GM21619 (cell line): ENCODE data around the gene ROR2.
"Not testable (repeated sequence)": the region's sequence is repeated elsewhere in the genome, so short reads cannot be mapped to it uniquely, and the experiment has no call there.

Source experiments
- ATAC-seq: cut with Tn5 transposase; IDR thresholded peaks from one replicate; pipeline ENCODE4 v1.9.1; 2021; ENCODE audit not compliant: unreplicated experiment

The ROR2 gene

DNA sequence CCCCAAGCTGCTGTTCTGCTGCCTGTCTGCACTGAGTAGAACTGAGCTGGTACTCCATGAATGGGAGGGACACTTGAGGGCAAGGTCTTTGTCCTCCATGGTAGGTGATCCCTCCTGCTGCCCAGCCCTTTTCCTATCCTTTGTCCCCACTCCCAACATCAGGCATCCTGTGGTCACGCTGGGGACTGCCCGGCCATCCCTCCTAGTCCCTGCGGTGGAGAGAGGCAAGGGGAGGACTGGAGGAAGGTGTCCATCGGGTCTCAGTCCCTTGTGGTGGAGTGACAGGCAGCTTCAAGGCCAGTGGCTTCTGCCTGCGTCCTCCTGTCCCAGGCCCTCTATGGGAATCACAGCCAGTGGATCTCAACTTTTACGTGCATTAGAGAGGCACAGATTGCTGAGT, 25.9 kb downstream of the ROR2 start:
- ATAC-seq: no peak

GRCh38 chr9:91923145-91923544, 26.9 kb downstream of the ROR2 start:
- ATAC-seq: no peak

DNA sequence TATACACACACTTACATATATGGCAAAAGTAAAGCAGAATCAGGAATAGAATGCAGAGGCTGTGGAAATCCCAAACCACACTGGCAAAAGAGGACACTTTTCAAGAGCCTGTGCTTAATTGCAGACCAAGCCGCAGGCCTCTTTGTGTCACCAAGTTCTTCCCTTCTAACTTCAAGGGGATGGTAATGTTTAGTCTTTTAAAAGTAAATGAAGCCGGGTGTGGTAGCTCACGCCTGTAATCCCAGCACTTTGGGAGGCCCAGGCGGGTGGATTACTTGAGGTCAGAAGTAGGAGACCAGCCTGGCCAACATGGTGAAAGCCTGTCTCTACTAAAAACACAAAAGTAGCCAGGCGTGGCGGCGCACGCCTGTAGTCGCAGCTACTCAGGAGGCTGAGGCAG, 28.7 kb downstream of the ROR2 start:
- ATAC-seq: no peak

DNA sequence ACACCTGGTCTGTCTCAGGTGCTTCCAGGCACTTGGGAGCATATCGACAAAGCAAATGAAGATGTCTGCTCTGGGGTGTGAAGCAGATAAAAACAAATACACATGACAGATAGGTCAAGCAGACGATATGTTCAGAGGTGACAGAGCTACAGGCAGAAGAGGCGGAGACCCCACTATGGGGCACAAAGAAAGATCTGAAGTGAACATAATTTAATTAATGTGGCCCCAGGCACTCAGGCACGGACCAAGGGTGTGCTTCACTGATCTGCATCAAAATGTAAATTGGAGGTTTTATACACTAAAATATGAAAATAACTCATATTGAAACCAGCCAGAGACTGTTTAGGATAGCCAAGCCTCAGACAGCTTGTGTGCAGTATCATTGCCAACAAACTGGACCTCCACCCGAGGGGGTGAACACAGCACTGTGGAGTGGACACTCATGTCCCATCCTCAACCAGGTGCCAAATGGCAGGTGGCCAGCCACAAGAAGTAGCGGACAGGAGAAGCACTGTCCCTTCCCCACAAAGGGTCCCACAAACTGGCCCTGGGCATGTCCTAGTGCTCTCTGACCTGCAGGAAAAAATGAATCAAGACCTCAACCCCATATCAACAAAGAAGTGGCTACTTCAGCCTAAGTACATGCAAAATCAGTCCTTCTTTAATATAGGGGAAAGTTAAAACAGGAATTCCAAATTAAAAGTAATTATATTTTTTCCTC, 29.2 kb downstream of the ROR2 start:
- ATAC-seq: no peak

- ATAC-seq: no peak
Measured at GRCh38 chr9:91919621-91920020, 30.4 kb downstream of the ROR2 start.

DNA sequence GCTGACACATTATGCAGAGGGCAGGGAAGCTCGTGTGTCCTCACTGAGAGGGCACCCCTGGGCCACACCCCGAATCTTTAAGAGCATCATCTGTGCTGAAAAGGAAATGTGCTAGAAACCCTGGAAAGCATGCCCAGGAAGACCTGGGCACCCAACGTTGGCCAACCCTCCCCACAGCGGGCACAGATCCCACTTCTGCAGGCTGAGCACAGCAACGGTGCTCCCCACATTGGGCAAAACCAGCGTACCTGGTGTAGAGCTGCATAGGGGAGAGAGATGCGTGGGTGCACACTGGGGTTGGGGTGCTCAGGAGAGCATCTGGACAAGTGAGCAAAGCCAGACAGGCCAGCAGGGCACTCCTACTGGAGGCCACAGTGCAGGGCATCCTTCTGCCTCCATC, 32.6 kb downstream of the ROR2 start:
- ATAC-seq: no peak

DNA sequence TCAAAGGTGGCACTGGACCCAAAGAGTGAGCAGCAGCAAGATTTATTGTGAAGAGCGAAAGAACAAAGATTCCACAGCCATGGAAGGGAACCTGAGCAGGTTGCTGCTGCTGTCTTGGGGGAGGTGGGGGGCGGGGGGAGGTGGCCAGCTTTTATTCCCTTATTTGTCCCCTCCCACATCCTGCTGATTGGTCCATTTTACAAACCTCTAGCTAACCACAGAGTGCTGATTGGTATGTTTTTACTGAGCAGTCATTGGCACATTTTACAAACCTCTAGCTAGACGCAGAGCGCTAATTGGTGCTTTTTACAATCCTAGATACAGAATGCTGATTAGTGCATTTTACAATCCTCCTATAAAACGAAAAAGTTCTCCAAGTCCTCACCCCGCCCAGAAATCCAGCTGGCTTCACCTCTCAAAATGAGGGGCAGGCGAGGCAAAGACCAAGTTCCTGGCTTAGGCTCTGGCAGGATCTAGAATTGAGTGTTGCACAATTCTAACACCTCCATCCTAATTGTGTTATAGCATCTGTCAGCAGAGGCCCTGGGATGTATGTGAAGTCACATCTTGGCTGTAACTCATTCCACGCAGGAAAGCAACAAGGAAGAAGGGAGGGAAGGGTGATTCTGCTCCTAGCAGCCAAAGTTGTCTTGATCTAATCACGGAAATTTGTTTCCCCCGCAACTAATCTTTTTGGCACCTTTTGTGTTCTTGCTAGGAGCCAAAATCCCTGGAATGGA, 34.3 kb downstream of the ROR2 start:
- ATAC-seq: no peak

GRCh38 chr9:91914937-91915336, 35.1 kb downstream of the ROR2 start:
- ATAC-seq: no peak

GRCh38 chr9:91914404-91914803, 35.6 kb downstream of the ROR2 start:
- no peak for ATAC-seq

DNA sequence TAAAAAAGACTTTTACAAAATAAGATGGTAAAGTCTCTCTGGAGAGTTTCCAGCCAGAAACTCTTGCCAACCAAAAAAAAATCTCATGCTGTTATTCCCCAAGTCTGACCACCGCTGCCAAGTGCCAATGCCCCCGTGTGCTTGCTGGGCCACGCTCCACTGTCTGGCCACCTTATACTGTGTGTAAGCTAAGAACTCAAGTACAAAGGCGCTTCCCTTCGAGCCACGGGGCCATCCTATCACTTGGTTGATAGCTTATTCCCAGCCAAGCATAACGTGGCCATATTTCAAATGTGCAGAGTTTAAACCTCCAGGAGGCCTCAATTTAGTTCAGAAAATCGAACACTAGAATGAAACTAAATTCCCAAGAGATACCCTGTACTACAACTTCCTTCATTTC, 36.0 kb downstream of the ROR2 start:
- no peak for ATAC-seq

DNA sequence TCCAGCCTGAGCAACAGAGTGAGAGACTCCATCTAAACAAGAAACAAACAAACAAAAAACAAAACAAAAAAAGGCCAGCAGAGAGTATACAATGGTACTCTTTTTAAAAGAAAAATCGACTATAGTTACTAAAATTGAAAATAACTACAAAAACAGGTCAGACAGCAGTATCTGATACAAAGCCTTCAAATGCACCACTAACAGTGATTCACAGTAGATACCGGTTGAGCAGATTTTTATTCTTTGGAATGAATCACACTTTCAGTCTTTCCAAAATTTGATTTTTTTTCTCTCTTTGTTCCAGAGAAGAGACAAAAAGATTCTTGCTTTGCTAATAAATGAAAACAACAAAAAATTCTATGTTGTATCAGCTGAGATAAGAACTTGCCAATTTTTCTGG, 36.9 kb downstream of the ROR2 start:
- ATAC-seq: no peak

GRCh38 chr9:91911657-91912056, 38.4 kb downstream of the ROR2 start:
- ATAC-seq: no peak

GRCh38 chr9:91909256-91909655, 40.8 kb downstream of the ROR2 start:
- not testable (repeated sequence) for ATAC-seq

GRCh38 chr9:91908746-91909145, 41.3 kb downstream of the ROR2 start:
- no peak for ATAC-seq

- ATAC-seq: no peak
Measured at GRCh38 chr9:91908293-91908623, 41.8 kb downstream of the ROR2 start.

- no peak for ATAC-seq
Measured at GRCh38 chr9:91907484-91908292, 42.3 kb downstream of the ROR2 start.

DNA sequence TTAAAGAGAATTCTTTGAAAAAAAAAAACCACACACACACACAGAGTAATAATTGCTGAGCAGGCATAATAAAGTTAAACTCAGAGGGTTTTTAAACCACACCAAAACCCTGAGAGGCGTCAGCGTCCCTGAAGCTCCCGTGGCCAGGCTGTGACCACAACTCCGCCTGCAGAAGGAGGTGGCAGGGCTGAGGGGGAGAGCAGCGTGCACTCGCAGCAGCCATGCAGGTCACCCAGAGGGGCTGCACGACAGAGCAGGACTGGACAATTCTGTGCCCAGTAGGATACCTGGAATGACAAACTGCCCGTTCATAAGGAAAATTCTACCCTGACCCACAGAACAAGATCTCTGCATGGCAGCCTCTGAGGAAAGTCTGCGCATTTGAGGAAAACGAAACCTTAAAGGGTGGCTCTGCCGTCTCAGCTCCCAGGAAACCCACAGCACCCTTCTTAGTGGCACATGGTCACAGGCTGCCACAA, 44.0 kb downstream of the ROR2 start:
- ATAC-seq: no peak

DNA sequence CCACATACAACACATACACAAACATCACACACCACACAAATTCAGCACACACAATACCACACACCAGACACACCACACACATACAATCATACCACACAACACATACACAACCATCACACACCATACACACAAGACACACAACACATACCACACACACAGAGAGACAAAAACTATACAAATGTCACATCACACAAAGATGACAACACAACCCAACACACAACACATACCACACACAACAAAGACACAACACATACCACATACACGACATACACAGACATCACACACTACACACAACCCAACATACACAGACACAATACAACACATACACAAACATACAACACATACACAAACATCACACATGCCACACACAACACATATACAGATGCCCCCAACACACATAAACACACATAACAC, 44.8 kb downstream of the ROR2 start:
- no peak for ATAC-seq

DNA sequence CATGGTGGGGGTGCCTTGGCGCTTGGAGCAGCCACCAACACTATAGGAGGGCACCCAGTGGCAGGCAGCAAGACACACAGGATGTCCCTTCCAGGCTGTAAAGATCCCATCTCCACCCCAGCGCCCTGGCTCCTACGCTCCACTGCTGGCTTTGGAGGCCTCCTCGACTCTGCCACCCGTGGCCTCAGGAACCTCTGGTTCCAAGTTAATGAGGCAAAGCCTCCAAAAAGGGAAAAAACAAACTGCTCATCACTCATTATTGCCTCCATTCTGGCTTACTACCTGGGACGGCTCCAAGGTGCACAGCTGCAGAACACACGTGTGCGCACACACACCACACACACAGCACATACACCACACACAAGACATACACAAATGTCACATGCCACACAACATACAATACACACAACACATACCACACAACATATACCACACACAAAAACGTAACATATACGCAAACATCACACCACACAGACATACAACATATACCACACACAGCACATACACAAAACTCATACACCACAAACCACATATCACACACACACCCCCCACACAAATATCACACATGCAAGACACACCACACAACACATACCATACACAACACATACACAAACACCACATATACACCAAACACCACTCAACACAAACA, 45.3 kb downstream of the ROR2 start:
- ATAC-seq: no peak

DNA sequence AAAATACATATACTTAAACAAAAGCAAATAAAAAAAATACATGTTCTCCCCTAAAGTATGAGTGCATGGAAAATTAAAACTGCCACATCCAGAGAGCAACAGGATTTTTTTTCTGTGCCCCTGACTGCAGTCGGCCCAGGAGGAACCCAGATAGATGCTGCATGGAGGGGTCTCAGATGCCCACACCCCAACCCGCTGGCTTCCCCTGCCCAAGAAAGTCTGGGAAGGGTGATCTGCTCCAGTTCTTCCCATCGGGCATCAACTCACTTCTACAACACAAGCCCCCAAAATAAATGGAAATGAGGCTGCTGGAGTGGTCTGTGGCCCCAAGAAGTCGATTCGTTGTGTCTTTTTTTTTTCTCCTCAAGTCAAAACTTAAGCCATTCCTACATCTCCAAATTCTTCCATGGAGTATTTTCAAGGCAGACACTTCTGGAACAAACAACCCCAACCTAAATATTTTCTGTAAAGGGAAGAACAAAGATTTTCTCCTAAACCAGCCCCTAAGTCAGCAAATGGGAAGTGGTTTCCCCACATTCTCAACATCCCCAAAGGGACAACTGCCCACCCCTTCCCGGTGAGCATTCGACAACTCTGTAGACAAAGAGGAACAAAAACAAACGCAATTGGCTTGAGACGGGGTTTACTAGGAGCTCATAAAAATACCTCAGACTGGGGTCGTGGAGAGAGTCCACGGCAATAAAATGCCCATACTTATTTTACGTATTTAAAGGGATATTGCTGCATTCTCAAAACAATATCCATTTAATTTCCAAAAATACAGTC, 46.7 kb downstream of the ROR2 start:
- ATAC-seq: no peak
